ENCODE data around the gene UGT1A4. TPM values are rescaled to one million over a fixed set of nuclear protein-coding genes. Genes with fewer than 3 reads are reported as not detected.

UGT1A4 gene
- total RNA-seq, 1 donor from 2014 or later = not detected

DNA sequence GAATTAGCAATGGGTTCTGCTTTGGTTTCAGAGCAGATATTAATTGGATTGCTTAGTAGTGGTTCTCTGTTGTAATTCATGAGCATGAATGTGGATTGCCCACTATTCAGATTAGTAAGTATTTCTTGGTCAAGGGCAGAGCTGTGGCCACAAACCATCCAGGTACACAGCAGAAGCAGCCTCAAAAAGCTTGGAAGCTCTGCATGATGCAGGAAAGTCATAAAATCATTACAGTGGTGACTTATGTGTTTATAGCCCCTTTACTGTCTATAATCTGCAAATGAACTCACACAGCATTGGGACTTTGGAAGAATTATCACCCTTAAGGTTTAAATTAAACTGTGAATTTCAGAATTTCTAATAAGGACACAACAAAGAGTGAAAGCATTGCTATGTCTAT, 39.6 kb downstream of the UGT1A4 start:
- Mint-ChIP-seq H3K9me3 (peaks cover 5% of the 10 kb centered on the region), H3K27me3 (ENCODE audit: low read depth) (peaks cover 7% of the 10 kb centered on the region), H3K4me1 (no peaks in the 10 kb centered on the region), H3K36me3 (no peaks in the 10 kb centered on the region), H3K4me3 (no peak overlapping the region), H3K27ac (no peak overlapping the region)
- TF ChIP-seq CTCF (IDR thresholded peaks at IDR 0.05; ENCODE audit: unreplicated experiment) = no peak
- no peak for DNase-seq (ENCODE audit: low spot score in 2 of 2, unreplicated experiment in 2 of 2)

- no peak for DNase-seq (ENCODE audit: low spot score in 2 of 2, unreplicated experiment in 2 of 2)
- H3K27me3 Mint-ChIP-seq (ENCODE audit: low read depth) = peaks cover 14% of the 10 kb centered on the region
- TF ChIP-seq CTCF (IDR thresholded peaks at IDR 0.05; ENCODE audit: unreplicated experiment) = no peak
- H3K4me3 Mint-ChIP-seq = no peak overlapping the region
- H3K36me3 Mint-ChIP-seq = no peaks in the 10 kb centered on the region
- no peak overlapping the region for H3K27ac Mint-ChIP-seq
- peaks cover 4% of the 10 kb centered on the region for H3K9me3 Mint-ChIP-seq
- no peaks in the 10 kb centered on the region for H3K4me1 Mint-ChIP-seq
These were observed 40.3 kb downstream of the UGT1A4 start for GRCh38 chr2:233758849-233759248.

DNA sequence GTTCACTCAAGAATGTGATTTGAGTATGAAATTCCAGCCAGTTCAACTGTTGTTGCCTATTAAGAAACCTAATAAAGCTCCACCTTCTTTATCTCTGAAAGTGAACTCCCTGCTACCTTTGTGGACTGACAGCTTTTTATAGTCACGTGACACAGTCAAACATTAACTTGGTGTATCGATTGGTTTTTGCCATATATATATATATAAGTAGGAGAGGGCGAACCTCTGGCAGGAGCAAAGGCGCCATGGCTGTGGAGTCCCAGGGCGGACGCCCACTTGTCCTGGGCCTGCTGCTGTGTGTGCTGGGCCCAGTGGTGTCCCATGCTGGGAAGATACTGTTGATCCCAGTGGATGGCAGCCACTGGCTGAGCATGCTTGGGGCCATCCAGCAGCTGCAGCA, 41.5 kb downstream of the UGT1A4 start, which contains the start of gene UGT1A1:
UGT1A1 (plus strand) TSS at position 228 of the 400 bp plus-strand sequence; CDS start at position 246, 18 bp downstream.
- TF ChIP-seq CTCF (IDR thresholded peaks at IDR 0.05; ENCODE audit: unreplicated experiment) = no peak
- Mint-ChIP-seq H3K4me3 (no peak within 1 kb of the TSS), H3K9me3 (no peaks in the 10 kb centered on the region), H3K4me1 (no peaks in the 10 kb centered on the region), H3K27me3 (ENCODE audit: low read depth) (peaks cover 23% of the 10 kb centered on the region), H3K36me3 (no peaks in the 10 kb centered on the region), H3K27ac (no peak within 1 kb of the TSS)
- no peak for DNase-seq (ENCODE audit: low spot score in 2 of 2, unreplicated experiment in 2 of 2)

DNA sequence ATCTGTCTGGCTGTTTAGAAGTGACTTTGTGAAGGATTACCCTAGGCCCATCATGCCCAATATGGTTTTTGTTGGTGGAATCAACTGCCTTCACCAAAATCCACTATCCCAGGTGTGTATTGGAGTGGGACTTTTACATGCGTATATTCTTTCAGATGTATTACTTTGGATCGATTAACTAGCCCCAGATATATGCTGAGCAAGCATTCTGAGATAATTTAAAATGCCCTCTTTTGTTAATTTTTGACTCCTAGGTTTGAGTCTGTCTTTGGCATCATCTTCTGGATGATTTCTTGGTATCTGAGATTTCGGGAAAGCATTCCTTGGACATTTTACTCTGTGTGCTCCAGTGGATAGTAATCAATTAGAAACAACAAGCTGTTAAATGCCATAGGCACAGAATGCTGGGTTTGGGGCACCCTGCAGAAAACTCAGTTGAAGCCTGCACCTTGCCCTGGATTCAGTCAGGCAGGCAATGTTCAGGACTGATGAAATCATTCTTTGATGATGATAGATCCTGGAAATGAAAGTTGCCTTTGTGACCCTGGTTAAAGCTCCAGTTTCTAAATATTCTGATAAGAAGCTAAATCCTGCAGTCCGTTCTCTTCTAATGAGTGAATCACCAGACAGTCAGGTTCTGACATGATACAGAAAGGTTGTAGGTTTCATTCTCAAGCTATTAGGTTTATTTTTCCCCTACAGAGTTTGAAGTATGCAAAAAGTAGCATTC, 42.7 kb downstream of the UGT1A4 start:
- H3K4me3 Mint-ChIP-seq = no peak overlapping the region
- no peaks in the 10 kb centered on the region for H3K9me3 Mint-ChIP-seq

GRCh38 chr2:233764264-233764663, 45.7 kb downstream of the UGT1A4 start:
- Mint-ChIP-seq H3K9me3 (no peaks in the 10 kb centered on the region), H3K4me3 (no peak overlapping the region), H3K4me1 (no peaks in the 10 kb centered on the region), H3K36me3 (no peaks in the 10 kb centered on the region), H3K27ac (no peak overlapping the region), H3K27me3 (ENCODE audit: low read depth) (peaks cover 32% of the 10 kb centered on the region)
- no peak for DNase-seq (ENCODE audit: low spot score in 2 of 2, unreplicated experiment in 2 of 2)
- no peak for TF ChIP-seq CTCF (IDR thresholded peaks at IDR 0.05; ENCODE audit: unreplicated experiment)

More for the DNA sequence above, 42.7 kb downstream of the UGT1A4 start:
- H3K36me3 Mint-ChIP-seq = no peaks in the 10 kb centered on the region
- DNase-seq (ENCODE audit: low spot score in 2 of 2, unreplicated experiment in 2 of 2) = no peak
- no peak for TF ChIP-seq CTCF (IDR thresholded peaks at IDR 0.05; ENCODE audit: unreplicated experiment)
- peaks cover 25% of the 10 kb centered on the region for H3K27me3 Mint-ChIP-seq (ENCODE audit: low read depth)
- H3K27ac Mint-ChIP-seq = no peak overlapping the region
- H3K4me1 Mint-ChIP-seq = no peaks in the 10 kb centered on the region

All from mesothelial cell of epicardium (in vitro differentiated cells).